ENCODE data around the gene DYNC2LI1.

DYNC2LI1 gene

GRCh38 chr2:43818761-43819160 is 44.9 kb downstream of the DYNC2LI1 start:
- DNase-seq (ENCODE audit: low spot score): no peak

- no peak for DNase-seq (ENCODE audit: low spot score)
These were observed 45.8 kb downstream of the DYNC2LI1 start for GRCh38 chr2:43819491-43820163.

GRCh38 chr2:43822839-43823238 is 49.0 kb downstream of the DYNC2LI1 start:
- DNase-seq (ENCODE audit: low spot score): no peak

- DNase-seq (ENCODE audit: low spot score): no peak
These were observed 49.9 kb downstream of the DYNC2LI1 start for GRCh38 chr2:43823751-43824150.

GRCh38 chr2:43824512-43824911 is 50.7 kb downstream of the DYNC2LI1 start:
- no peak for DNase-seq (ENCODE audit: low spot score)

- DNase-seq (ENCODE audit: low spot score): no peak
These were observed 51.2 kb downstream of the DYNC2LI1 start for GRCh38 chr2:43824951-43825493.

- no peak for DNase-seq (ENCODE audit: low spot score)
These were observed 52.0 kb downstream of the DYNC2LI1 start for GRCh38 chr2:43825841-43826240.

- no peak for DNase-seq (ENCODE audit: low spot score)
These were observed 52.7 kb downstream of the DYNC2LI1 start for GRCh38 chr2:43826305-43827250.

- DNase-seq (ENCODE audit: low spot score): no peak
These were observed 57.9 kb downstream of the DYNC2LI1 start for GRCh38 chr2:43831543-43832294.

GRCh38 chr2:43832457-43832856 is 58.6 kb downstream of the DYNC2LI1 start:
- DNase-seq (ENCODE audit: low spot score): no peak

- no peak for DNase-seq (ENCODE audit: low spot score)
These were observed 63.2 kb downstream of the DYNC2LI1 start for GRCh38 chr2:43837033-43837432.

GRCh38 chr2:43837831-43838559 is 64.2 kb downstream of the DYNC2LI1 start:
- DNase-seq (ENCODE audit: low spot score): no peak

- DNase-seq (ENCODE audit: low spot score): no peak
These were observed 64.9 kb downstream of the DYNC2LI1 start, which contains the start of the genes ABCG5 and ABCG8 for GRCh38 chr2:43838560-43839267. ABCG5 (minus strand) TSS chr2:43838839; CDS start chr2:43838679, 160 bp downstream. ABCG8 (plus strand) TSS chr2:43838971; CDS start chr2:43839054, 83 bp downstream.

GRCh38 chr2:43839776-43840564 is 66.1 kb downstream of the DYNC2LI1 start:
- DNase-seq (ENCODE audit: low spot score): no peak

GRCh38 chr2:43840965-43841364 is 67.1 kb downstream of the DYNC2LI1 start:
- DNase-seq (ENCODE audit: low spot score): no peak

GRCh38 chr2:43841949-43842865 is 68.4 kb downstream of the DYNC2LI1 start:
- no peak for DNase-seq (ENCODE audit: low spot score)

GRCh38 chr2:43842866-43843226 is 69.0 kb downstream of the DYNC2LI1 start:
- DNase-seq (ENCODE audit: low spot score): no peak

- no peak for DNase-seq (ENCODE audit: low spot score)
These were observed 71.3 kb downstream of the DYNC2LI1 start for GRCh38 chr2:43845181-43845580.
